Occipital lobe (tissue), 2 donors: ENCODE data around the gene HBG1. TPM values are rescaled to one million over a fixed set of nuclear protein-coding genes. Genes with fewer than 3 reads are reported as not detected.

Experiments
- DNase-seq: peaks from one replicate; lab custom pipeline; 2025; lab: John Stamatoyannopoulos, UW
- total RNA-seq: library from RNA; depleted of rRNA; stranded (reverse); fragments of >200 nt; gene quantifications from one replicate; pipeline ENCODE4 v1.2.3, GENCODE V29; 2014

The HBG1 gene
- total RNA-seq, 1 donor from 2014 or later: 28.5 TPM

- DNase-seq: no peak
These were observed 2.0 kb downstream of the HBG1 start for GRCh38 chr11:5247472-5248192.

GRCh38 chr11:5246772-5247471 is 2.7 kb downstream of the HBG1 start:
- no peak for DNase-seq

GRCh38 chr11:5245155-5245554 is 4.5 kb downstream of the HBG1 start:
- DNase-seq: no peak

- DNase-seq: no peak
These were observed 5.9 kb downstream of the HBG1 start for GRCh38 chr11:5243816-5244180.

GRCh38 chr11:5242933-5243815 is 6.5 kb downstream of the HBG1 start:
- no peak for DNase-seq

- no peak for DNase-seq
These were observed 7.4 kb downstream of the HBG1 start for GRCh38 chr11:5242208-5242607.

GRCh38 chr11:5241458-5241857 is 8.2 kb downstream of the HBG1 start:
- DNase-seq: no peak

GRCh38 chr11:5240458-5240857 is 9.2 kb downstream of the HBG1 start:
- no peak for DNase-seq

- DNase-seq: no peak
These were observed 9.6 kb downstream of the HBG1 start for GRCh38 chr11:5240056-5240455.

GRCh38 chr11:5239046-5239445 is 10.6 kb downstream of the HBG1 start:
- no peak for DNase-seq

- no peak for DNase-seq
These were observed 11.2 kb downstream of the HBG1 start for GRCh38 chr11:5238486-5238885.

- DNase-seq: no peak
These were observed 12.2 kb downstream of the HBG1 start for GRCh38 chr11:5237420-5237819.

- DNase-seq: no peak
These were observed 14.1 kb downstream of the HBG1 start for GRCh38 chr11:5235364-5236095.

GRCh38 chr11:5234381-5234834 is 15.2 kb downstream of the HBG1 start, which contains the start of gene HBD:
TSS of gene HBD (minus strand) at chr11:5234483. CDS start at chr11:5234433, 50 bp downstream.
- no peak for DNase-seq

GRCh38 chr11:5233307-5233706 is 16.4 kb downstream of the HBG1 start:
- DNase-seq: no peak

GRCh38 chr11:5232821-5233220 is 16.8 kb downstream of the HBG1 start:
- DNase-seq: no peak

- DNase-seq: no peak
These were observed 17.5 kb downstream of the HBG1 start for GRCh38 chr11:5232176-5232575.

- DNase-seq: no peak
These were observed 18.5 kb downstream of the HBG1 start for GRCh38 chr11:5231111-5231510.

- no peak for DNase-seq
These were observed 19.4 kb downstream of the HBG1 start for GRCh38 chr11:5230266-5230665.

GRCh38 chr11:5229796-5230195 is 19.9 kb downstream of the HBG1 start:
- no peak for DNase-seq

GRCh38 chr11:5229356-5229755 is 20.3 kb downstream of the HBG1 start:
- no peak for DNase-seq
